HG03025 (cell line): Measurements from ENCODE around the gene PSD.
A peak's percentile ranks its signal among the peaks of the same experiment; 100 is the strongest.

ENCODE experiments used
- ATAC-seq: cut with Tn5 transposase; IDR thresholded peaks from one replicate; pipeline ENCODE4 v1.9.1; 2021; ENCODE audit warnings: mild to moderate bottlenecking, moderate library complexity; ENCODE audit not compliant: unreplicated experiment, low FRiP score

Gene PSD

DNA sequence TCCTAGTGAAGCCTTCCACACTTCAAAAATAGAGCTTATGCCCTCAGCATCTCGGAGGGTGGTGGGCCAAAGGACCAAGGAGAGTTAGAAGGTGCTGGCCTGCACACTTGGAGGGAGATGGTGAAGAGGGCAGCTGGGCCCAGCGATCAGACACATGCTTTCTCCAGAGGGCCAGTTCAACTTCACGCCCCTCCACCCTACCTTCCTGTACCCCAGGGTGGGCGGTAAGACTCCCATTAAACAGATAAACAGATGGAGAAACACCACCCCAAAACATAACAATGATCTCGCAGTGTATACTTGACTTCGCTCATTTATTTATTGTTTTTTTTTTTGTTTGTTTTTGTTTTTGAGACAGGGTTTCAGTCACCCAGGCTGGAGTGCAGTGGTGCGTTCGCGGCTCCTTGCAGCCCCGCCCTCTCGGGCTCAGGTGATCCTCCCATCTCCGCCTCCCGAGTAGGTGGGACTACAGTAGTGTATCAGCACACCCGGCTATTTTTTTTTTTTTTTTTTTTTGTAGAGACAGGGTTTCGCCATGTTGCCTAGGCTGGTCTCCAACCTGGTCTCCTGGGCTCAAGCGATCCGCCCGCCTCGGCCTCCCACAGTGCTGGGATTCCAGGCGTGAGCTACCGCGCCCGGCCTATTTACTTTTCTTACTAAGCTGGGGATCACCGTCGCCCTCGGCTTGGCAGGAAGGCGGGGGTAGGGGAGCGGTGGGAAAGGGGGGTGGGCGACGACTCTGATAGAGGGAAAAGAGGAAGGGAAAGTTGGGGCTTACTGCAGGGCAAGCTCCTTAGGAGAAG, 30.9 kb upstream of the PSD start:
- peak; percentile 41 for ATAC-seq

DNA sequence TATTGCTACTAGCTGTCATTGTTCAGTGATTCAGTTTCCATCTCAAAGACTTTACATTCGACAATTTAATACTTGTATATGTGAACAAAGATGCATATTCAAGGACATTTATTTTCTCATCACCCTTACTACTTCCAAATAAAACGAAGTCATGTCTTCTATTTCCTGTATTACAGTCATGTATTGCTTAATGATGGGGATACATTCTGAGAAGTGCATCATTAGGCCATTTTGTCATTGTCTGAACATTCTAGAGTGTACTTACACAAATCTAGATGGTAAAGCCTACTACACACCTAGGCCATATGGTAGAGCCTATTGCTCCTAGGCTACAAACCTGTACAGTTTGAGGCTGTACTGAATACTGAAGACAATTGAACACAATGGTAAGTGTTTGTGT, 26.3 kb upstream of the PSD start:
- ATAC-seq, result no peak

DNA sequence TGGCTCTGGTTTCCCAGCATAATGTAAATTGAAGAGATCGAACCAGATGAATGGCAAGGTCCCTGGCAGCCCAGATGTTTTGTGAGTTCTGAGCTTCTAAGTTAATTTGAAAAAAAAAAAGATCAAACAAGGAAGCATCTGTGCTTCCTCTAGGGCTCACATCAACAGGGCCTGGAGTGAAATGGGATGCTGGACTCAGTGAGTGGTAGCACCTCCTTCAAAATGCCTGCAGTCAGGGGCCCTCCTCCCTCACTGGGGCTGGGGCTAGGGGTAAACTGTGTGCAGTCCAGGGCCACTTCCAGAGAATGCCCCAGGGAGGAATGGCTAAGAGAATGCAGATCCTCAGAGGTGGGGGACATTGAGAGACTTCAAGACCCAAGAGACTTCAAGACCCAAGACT, 19.8 kb upstream of the PSD start:
- no peak for ATAC-seq

GRCh38 chr10:102437515-102437914, 18.9 kb upstream of the PSD start:
- ATAC-seq, result no peak

- ATAC-seq, result no peak
Observed at GRCh38 chr10:102436312-102436711, 17.7 kb upstream of the PSD start.

- ATAC-seq, result no peak
Observed at GRCh38 chr10:102435529-102436233, 17.1 kb upstream of the PSD start.

DNA sequence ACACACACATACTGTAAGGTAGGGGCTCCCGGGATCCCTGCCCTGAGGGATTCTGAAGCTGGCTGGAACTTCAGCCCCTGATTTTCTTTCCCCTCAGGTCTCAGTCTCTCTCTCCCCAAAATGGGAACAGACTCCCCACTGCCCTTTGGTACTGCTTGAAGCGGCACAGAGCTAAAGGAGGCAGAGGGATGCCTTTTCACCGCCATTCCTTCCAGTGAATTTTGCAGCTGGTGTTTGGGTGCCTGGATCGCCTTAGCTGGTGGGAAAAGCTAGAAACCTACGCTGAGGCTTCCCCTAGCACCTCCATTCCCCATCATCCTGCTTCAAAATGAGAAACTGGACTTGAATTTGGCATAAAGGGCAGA, 16.5 kb upstream of the PSD start:
- no peak for ATAC-seq

GRCh38 chr10:102434394-102435132, 16.0 kb upstream of the PSD start:
- no peak for ATAC-seq

GRCh38 chr10:102433619-102434046, 15.0 kb upstream of the PSD start:
- no peak for ATAC-seq

- peak; percentile 81 for ATAC-seq
Observed at GRCh38 chr10:102432162-102432950, 13.8 kb upstream of the PSD start, which contains the start of gene CUEDC2. TSS of gene CUEDC2 (minus strand) at chr10:102432574. CDS start at chr10:102425188, 7,386 bp downstream.

DNA sequence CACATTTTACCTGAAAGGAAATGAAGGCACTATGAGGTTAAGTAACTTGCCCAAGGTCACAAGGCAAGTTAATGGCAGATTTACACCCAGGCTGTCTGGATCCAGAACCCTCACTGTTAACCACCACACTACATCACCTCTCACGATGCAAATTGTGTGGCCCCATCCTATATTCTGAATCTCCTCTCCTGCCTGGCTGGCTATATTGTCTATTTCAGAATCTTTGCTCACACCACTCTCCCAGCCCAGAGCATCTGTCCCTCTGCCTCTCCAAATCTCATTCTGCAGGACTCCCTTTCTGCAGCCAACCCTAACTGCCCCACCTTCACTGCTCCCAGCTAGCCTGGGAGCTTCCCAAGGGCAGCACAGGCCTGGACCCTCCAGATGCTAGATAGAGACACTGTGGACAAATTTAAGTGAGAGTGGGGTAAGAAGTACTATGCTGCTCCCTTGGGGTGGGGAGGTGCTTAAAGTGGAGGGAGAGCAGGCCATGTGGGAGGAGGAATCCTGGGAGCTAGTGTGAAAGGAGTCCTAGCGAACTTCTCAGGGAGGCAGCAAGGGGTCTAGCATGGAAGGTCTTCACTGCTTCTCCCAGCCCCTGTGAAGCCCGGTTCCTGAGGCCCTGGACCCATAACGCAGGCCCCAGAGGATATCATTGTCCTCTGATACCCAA, 13.0 kb upstream of the PSD start:
- ATAC-seq, result no peak

DNA sequence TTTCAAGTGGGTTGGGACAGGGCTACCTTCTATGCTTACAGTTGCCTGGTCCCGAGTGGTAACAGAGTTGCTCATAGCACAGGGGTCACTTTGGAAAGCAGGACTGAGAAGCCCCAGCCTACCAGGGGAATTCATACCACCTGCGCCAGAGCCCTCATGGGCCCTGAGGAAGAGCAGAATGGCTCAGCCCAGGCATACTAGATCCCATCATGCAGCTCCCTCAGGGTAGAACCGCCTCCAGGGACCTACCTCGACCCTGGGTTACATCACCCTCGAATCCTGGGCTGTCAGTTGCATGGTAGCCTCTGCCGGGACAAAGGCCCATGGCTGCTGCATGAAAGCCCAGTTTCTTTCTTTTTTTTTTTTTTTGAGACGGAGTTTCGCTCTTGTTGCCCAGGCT, 10.9 kb upstream of the PSD start:
- no peak for ATAC-seq

DNA sequence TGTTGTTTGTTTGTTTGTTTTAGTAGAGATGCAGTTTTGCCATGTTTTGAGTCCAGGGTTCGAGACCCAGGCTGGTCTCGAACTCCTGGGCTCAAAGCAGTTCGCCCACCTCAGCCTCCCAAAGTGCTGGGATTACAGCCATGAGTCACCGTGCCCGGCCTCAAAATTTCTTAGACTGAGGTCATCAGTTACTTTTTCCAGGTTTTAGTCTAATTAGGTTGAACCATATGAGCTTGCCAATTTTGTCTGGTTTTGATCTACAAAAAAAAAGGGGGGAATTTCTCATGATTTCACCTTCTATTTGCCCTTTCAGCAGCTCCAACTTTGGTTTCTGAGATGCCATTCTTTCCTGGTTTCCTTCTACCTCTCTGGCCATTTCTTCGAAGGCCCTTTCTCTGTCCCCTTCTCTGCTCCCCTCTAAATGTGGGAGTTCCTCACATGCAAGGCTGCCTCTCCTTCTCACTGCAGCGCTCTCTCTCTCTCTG, 8.3 kb upstream of the PSD start:
- no peak for ATAC-seq

GRCh38 chr10:102425444-102425843, 6.9 kb upstream of the PSD start:
- ATAC-seq, result no peak

GRCh38 chr10:102424916-102425315, 6.3 kb upstream of the PSD start:
- ATAC-seq, result no peak

DNA sequence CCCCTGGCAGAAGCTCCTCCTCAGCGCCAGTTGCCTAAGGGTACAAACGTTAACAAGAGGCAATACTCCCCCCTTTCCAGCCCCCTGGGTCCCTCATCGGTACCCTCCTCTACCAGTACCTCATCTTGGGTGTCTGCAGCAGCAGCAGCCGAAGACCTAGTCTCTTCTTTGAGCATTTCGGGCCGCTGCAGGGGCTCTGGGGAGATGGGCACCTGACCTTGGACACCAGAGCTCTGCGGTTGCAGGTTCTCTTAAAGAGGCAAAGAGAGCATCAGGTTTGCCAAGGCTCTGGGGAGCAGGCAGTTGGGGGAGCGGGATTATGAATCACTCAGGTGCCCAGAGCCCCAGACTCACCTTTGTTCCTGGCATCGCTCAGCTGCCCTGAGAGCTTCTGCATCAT, 5.6 kb upstream of the PSD start:
- no peak for ATAC-seq

DNA sequence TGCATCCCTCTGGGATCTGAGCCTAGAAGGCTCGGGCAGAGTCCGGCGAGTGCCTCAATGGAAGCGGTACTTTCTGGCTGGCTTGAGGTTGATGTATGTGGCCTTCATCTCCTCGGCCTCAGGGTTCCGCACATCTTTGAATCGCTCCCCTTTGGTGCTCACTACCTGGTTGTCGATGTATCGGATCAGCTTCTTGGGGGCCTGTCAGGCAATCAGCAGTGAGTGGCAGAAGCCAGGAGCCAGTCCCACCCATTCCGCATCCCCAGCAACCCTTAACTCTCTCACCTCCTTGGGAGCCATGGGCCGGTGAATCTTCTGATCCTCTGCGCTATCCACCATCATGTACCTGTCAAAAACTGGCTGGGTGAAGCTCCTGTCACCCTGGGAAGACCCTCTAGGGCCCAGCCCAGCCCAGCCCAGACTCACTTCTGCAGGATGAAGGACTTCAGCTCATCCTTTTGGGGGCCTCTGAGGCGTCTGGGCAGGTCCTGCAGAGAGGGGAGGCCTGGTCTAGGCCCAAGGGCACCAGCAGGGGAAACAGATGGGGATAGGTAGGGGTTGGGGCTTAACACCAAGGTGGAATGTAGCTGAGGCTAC, 4.9 kb upstream of the PSD start:
- no peak for ATAC-seq

GRCh38 chr10:102422545-102423129, 4.1 kb upstream of the PSD start:
- no peak for ATAC-seq
